HuH-7 (cell line): Measurements from ENCODE around the gene SPHK2.
A peak's percentile ranks its signal among the peaks of the same experiment; 100 is the strongest.

Experiments used
- DNase-seq: peaks from one replicate; pipeline ENCODE4 v3.0.0; 2011; ENCODE audit warnings: low spot score

Gene SPHK2

DNA sequence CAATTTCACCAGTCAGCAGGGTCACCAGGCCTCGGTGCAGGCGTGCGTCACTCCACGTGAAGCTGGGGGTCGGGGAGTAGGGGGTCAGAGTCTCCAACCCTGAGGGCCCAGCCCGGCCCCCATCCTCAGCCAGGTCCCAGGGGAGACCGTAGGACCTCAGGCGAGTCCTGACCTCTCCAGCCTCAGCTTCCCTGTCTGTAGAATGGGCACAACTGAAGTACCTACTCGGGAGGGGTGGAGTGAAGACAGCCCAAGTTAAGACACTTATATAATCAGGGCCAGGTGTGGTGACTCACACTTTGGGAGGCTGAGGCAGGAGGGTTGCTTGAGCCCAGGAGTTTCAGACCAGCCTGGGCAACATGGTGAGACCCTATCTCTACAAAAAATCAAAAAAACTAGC, 15.5 kb upstream of the SPHK2 start:
- no peak for DNase-seq

DNA sequence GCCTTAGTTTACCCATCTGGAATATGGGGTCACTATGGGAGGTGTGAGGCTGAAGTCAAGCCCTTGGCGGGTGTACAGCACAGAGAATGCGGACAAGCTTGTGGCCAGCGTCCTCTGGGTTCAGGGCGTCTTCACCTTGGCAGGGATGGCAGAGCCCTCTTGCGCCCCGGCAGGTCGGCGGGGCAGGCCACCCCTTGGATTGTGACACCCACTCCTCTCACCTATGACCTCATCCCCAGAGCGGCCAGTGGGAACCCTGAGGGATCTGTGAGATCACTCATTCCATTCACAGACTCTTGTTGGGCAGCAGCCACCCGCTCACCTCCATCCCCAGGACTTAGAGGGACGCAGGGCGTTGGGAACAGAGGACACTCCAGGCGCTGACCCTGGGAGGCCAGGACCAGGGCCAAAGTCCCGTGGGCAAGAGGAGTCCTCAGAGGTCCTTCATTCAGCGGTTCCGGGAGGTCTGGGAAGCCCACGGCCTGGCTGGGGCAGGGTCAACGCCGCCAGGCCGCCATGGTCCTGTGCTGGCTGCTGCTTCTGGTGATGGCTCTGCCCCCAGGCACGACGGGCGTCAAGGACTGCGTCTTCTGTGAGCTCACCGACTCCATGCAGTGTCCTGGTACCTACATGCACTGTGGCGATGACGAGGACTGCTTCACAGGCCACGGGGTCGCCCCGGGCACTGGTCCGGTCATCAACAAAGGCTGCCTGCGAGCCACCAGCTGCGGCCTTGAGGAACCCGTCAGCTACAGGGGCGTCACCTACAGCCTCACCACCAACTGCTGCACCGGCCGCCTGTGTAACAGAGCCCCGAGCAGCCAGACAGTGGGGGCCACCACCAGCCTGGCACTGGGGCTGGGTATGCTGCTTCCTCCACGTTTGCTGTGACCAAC, 12.6 kb upstream of the SPHK2 start, which contains the start of gene SPACA4:
Gene SPACA4, plus strand, starts transcription at position 280 of the 896 bp plus-strand sequence. Its CDS starts 237 bp downstream, at position 517.
- DNase-seq, result no peak

DNA sequence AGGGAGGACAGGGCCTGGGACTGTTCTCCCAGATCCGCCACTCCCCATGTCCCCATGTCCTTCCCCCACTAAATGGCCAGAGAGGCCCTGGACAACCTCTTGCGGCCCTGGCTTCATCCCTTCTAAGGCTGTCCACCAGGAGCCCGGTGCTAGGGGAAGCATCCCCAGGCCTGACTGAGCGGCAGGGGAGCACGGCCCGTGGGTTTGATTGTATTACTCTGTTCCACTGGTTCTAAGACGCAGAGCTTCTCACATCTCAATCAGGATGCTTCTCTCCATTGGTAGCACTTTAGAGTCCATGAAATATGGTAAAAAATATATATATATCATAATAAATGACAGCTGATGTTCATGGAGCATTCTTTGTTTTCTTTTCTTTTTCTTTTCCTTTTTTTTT, 11.9 kb upstream of the SPHK2 start:
- DNase-seq, result no peak

DNA sequence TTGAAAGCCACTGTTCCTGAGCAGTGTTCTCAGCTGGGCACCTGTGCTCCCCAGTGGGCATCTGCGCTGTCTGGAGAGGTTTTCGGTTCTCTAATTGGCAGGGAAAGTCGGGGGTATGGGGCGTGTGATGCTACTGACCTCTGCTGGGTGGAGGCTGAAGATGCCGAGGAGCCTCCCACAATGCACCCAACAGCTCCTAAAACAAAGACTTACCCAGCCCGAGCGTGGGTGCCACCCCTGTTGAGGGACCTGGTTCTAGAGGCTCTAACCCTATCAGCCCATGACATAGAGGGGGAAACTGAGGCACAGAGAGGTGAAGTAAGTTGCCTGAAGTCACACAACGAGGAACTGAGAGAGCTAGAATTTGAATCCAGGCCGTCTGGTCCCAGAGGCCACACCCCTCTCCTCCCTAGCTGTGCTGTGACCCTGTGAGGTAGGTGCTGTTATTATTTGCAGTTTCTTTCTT, 10.5 kb upstream of the SPHK2 start:
- DNase-seq, result peak; percentile 91

DNA sequence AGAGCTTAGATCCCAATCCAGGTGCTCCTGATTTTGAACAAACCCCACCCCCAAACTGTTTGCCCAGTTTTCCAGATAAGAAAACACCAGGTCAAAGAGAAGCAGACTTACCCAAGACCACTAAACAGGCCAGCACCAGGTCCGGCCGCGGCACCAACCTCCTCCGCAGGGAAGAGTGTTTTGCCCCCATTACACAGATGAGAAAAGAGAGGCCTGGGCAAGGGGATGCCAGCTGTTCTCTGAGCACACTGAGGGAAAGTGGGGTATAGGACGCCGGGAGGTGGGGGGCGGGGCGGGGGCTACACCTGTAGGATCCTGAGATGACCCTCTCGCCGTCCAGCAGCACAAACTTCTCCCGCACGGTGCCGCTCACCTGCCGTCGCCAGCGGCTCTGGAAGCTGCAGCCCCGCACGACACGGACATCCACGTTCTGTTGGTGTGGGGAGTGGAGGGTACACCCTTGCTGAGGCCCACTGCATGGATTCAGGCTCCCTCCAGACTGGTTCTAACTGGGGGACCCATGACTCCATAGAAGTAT, 9.7 kb upstream of the SPHK2 start:
- DNase-seq, result no peak

DNA sequence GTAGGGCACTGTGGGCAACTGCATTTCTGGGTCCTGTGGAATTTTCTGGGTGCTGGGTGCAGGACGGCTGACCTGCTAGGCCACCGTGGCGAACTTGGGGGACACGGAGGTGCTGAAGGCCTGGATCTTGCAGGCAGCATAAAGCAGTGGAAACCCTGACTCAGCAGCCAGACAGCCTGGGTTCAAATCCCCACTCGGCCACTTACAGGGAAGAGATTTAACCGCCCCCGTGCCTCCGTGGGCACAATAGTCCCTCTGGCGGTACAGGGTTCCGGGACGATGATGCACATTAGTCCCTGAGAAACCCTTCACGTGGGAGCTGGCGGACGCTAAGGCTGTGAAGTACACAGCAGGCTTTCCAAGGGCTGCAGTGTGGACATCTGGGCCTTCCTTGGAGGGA, 7.4 kb upstream of the SPHK2 start:
- no peak for DNase-seq

DNA sequence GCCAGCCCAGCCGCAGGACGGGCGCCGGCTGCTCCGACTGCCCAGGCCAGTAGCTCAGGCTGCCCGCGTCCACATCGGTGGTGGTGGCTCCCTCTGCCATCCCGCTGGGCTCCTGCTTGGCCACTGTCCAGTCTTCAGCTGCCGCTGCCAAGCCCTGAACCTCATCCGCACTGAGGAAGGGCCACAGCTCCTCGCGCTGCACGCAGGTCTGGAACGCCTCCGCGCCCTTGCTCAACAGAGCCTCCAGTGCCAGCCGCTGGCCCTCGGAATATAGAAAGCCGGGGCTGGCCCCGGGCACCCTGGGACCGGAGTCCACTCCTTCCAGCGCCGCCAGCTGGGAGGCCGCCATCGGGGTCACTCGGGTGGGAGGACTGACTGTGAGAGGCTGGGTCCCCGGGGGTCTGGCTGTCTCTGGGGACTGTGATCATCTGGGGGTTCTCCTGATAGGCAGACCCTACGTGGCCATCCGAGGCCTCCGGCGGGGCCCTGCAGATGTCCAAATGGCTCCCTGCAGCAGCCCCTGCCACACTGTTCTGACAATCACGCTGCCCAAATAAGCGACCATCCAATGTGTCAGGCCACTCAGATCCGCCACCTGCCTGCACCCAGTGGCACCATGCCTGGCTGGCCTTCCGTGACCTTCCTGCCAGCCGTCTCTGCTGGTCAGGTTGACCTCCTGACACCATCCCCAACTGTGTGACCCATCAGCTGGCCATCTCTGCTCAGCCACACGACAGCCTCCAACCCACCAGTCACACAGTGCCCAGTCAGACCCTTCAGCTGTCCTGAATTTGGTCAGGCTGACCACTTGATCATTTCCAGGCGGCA, 6.1 kb upstream of the SPHK2 start:
- DNase-seq, result no peak

DNA sequence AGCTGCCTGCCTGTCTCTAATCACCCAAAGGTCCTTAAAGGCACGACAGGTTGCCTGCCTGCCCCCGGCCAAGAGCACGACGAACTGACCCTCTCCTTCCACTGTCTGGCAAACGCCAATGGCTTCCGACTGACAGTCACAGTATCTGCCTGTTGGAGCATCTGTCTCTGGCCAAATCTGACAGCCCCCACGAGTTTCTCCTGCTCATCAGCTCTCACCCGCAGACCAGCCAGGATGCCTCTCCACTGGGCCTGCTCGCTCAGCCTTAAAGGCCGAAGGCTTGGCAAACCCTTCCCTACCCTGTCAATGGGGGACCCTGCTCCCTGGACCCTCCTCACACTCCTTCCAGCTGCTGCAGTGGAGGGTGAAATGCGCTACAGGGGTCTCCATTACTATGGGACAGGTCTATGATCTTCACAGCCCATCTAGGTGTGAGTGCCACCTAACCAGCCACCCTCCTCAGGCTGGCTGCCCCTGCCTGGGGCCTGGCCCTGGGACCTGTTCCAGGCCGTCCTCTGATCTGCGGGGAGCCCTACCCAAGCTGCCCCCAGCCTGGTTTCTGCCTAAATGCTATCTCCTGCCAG, 5.4 kb upstream of the SPHK2 start:
- peak; percentile 47 for DNase-seq

DNA sequence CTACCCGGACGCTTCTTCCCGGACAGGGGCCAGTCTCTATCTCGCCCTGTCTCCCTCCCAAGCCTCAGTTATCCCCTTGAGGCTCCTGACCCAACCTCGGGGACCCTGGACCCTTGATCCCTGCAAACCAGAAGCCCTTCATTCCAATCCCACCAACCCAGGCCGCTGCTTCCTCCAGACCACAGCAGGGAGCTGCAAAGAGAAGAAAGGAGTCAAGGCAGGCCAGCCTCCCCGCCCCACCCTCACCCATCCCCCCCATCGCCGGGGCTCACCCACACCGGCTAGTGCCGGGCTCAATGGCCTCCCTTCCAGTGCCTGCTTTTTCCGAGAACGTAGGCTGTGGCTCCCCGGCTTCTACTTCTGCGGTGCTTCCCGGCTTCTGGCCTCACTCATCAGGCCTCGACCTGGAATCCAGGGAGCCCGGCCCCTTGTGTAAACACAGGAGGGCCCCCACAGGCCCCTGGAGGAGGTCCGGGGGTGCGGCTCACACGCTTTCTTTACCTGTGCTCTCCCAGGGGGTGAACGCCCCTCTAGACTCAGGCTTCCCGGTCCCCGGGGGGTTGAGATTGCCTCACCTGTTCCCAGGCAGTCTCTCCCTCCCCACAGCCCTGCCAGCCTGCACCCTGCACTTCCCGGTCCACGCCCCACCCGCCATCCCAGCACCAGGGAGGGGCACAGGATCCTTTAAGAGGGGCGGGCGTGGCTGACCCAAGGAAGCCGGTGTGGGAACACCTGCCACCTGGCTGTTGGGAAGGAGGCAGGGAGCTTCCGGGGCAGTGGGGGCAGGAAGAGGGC, 4.7 kb upstream of the SPHK2 start, which contains the start of gene FAM83E:
Gene FAM83E, minus strand, starts transcription at position 641 of the 795 bp plus-strand sequence. CDS start 1,704 bp downstream, outside the sequence.
- peak; percentile 59 for DNase-seq

DNA sequence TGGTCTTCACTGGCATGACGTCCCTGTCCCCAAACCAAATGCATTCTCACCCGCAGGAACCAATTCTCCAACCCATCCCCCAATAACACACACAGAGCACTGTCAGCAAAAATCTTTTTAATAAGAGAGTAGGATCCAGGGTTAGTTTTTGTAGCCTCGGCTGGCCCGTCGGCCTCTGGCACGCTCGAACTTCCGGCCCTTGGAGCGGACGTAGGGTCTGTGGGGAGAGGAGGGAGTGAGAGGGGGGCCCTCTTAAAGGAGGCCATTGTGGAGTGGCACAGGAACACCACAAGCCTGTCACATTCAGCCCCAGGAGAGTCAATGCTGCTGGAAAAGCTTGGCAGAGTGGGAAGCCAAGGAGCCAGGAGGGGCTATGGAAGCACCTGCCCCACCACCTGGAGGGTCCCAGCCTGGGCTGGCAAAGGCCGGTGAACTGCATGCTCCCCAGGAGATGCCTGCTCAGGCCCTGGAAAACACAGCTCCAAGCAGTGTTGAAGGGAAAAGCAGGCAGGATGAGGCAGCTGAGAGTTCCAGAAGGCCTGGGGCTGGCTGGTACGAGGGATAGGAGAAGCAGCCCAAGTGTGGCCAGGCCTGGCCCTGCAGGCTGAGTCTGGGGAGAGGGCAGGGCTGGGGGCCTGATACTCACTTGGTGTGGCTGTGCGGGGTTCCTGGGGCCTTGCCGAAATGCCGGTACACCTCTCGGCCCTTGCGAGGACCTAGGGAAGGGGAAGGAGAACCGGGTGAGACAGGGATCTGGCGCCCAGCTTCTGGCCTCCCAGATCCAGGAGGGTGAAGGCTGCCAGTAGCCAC, 3.9 kb upstream of the SPHK2 start:
- no peak for DNase-seq

DNA sequence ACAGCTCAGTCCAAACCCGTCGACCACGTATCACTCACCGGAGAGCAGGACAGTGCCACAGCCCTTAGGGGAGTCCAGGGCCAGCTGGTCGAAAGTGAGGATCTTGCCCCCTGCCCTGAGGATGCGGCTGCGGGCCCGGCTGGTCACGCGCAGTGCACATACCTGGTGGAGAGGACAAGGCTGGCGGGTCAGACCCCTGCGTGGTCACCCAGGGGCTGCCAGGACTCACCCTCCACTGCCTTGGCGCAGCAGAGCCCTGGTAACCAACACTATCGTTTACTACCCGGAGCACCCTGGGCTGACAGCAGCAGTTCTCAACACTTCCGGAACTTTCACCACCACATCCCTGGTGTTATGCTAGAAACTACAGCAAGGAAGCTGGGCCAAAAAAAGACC, 3.3 kb upstream of the SPHK2 start:
- no peak for DNase-seq

DNA sequence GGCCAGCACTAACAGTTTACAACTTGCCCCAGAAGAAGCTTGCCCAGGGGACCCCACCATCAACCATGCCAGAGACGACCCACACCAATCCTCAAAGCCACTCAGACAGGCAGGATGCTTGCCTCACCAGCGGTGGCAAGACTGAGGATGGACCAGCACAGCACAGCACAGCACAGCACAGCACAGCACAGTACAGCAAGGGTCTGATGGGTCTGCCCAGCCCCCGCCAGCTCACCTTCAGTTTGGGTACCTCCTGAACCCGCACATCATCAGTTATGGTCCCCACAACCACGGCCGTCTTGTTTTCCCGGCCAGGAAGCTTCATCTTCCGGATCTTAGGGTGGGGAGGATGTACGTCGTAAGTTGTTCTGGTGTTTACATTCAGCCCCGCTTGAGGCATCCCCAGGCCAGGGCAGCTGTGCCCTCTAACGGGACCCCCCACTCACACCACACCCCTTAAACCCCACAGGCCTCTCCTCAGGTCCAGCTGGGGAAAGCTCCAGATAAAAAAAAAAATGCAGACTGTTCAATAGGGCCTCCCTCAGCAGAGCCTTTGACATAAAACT, 2.7 kb upstream of the SPHK2 start:
- no peak for DNase-seq

DNA sequence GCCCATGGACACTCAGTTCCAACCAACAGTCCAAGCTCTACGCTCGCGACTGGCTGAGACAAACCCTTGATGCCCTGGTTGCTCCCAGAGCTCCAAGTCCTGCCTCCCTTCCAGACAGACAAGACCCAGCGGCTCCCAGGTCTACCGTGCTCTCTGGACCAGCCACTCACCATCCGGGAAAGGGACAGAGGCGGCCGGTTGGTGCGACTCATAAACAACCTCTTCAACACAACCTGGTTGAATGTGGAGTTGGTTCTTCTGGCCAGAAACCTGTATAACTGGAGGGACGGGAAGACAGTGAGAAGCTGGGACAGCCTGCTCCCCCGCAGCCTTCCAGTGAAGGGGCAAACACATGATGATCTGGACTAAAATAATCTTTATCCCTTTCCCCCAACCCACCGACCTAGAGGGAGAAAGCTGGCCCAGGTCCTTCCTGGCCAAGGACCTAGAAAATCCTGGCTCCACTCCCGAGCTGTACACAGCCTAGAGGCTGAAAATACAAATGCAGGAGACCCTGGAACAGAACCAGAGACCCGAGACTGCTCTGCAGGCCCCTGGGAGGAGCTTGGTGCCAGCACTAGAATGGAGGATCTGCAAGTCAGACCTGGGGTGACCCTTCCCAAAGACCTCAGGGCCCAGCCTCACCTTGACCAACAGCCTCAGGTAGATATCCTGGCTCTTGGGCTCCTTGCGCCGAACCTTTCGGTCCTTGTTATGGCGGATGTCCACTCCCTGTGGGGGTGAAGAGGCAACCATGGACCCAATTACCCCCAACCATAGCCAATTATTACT, 2.0 kb upstream of the SPHK2 start:
- no peak for DNase-seq

DNA sequence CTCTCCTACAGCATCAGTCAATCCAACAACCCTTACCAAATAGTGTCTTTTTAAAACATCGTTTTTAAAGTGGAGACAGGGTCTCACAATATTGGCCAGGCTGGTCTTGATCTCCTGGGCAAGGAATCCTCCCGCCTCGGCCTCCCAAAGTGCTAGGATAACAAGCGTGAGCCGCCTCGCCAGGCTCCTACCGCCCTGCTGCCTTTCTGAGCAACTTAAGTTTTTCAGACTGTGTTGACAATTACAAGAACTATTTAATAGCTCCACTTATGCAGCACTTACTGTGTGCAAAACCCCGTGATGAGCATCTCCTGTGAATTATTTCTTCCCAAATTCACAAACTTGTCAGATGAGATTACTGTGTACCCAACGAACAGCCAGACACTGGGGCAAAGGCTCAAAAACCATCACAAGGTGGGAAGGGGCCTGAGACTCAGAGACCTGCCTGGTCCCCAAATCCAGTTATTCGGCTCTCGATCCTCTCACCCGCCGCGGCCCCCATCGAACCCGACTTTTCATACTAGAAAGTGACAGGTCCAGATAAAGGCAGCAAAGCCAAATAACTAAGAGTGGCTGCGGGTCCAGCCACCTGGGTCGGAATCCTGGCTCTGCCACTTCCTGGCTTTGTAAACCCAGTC, 909 bp upstream of the SPHK2 start:
- no peak for DNase-seq

DNA sequence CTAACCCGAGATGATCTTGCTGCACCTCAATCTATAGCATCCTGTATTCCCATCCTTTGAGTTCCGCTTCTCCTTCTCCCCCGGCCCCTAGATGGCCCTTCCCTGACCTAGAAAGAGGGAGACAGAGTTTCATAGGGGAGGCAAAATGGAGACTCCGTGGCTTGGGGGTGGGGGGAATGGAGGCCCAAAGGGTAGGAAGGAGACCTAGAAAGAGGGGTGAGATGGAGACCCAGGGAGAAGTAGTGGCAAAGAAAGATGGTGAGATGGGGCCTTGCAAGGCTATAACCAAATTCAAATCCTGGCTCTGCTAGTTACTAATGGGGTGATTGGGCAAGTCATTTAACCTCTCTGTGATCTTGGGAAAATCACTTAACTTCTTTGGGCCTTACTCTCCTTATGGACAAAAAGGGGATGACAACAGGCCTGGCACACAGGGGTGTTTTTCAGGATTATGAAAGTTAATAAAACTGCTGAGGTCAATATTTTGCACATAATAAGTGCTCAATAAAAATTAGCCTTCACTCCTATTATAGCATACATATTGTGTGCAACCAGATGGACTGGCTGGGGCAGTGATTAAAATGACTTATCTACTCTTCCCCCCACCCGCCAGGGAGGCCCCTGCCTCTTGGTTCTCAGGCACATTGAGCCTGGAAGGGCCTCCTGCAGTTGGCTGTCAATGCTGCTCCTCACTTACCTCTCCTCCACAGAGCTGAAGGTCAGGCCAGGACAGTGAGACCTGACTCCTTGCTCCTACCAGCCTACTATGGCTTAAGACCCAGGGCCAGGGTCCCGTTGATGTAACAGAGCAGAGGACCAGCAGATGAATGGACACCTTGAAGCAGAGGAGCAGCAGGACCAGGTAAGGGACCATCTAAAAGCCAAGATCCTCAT, 633 bp downstream of the SPHK2 start:
- DNase-seq, result no peak

DNA sequence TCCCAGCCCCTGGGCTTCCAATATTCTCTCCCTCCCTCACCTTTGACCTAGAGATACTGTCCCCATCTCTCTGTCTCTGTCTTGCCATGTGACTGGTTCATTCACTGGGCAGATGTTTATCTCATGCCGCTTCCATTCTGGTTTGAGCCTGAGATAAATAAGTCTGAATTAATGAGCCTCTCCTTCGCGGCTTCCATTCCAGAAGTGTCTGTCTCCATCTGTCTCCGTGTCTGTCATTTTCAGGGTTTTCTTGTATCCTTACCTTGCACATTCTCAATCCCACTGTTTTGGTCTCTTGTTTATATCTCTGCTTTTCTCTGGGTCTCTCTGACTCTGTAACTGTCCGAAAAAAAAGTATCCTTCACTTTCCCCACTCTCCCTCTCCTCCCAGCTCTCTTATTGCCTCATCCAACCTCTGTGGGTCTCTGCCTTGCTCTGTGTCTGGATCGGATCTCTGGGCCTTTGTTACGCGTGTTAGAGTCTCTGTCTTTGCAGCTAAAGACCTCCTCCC, 4.3 kb downstream of the SPHK2 start:
- DNase-seq, result no peak

DNA sequence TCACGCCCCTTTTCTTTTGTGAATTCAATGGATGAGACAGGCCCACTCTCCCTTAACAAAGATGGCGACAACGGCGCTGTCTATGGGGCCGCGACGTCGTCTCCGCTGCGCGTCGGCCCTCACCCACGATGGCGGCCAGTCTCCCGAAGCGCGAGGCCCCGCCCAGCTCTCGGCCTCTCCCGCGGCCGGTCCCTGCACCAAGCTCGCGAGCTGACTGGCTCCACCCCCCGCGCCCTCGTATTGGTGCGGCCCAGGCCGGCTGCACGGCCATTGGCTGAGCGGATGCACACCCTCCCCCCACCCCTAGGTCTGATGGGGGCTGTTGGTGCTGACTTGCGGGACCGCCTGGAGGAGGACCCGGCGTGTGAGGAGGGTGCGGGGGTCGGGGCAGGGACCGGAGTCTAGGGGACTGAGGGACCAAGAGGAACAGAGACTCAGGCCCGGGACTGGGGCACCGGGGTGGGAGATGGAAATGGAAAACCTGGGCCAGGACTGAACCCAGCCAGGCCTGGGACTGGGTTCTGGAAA, 4.8 kb downstream of the SPHK2 start:
- no peak for DNase-seq
